ENCODE data around the gene ACVR1B.

Gene ACVR1B

GRCh38 chr12:51938726-51939125 is 12.8 kb upstream of the ACVR1B start:
- no peak overlapping the region for H3K4me3 ChIP-seq (ENCODE audit: low read depth, low read length)
- TF ChIP-seq, protein P1, sequence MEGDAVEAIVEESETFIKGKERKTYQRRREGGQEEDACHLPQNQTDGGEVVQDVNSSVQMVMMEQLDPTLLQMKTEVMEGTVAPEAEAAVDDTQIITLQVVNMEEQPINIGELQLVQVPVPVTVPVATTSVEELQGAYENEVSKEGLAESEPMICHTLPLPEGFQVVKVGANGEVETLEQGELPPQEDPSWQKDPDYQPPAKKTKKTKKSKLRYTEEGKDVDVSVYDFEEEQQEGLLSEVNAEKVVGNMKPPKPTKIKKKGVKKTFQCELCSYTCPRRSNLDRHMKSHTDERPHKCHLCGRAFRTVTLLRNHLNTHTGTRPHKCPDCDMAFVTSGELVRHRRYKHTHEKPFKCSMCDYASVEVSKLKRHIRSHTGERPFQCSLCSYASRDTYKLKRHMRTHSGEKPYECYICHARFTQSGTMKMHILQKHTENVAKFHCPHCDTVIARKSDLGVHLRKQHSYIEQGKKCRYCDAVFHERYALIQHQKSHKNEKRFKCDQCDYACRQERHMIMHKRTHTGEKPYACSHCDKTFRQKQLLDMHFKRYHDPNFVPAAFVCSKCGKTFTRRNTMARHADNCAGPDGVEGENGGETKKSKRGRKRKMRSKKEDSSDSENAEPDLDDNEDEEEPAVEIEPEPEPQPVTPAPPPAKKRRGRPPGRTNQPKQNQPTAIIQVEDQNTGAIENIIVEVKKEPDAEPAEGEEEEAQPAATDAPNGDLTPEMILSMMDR (IDR thresholded peaks at IDR 0.05; ENCODE audit: insufficient read depth, low read depth, low read length, missing control alignments): no peak
- no peak for DNase-seq (ENCODE audit: low read depth)

DNA sequence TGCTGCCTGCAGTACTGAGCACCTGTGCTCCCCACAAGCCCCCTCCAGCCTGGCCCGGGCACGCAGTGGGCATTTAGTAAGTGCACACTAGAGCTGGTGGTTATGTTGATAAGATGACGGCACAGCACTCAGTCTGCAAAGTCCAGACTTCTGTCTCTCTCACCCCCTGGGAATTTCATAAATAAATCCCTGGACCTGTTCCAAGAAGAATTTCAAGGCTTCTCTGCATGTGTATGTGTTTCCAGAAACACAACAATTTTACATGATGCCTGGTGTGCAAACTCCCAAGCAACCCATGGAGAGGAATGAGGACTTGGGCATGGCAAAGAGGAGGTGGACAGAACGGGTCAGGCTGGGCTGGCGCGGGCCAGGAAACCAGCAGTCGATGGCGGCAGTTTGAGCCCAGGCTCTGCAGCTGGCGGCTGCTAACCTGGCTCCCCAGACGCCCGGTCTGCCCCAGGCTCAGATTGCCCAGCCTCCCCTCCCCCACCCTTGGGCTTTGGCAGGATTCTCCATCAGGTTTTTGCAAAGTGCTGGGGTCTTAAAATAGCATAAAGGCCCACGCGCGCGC is 10.4 kb upstream of the ACVR1B start:
- TF ChIP-seq, protein P1 (IDR thresholded peaks at IDR 0.05; ENCODE audit: insufficient read depth, low read depth, low read length, missing control alignments): no peak
- DNase-seq (ENCODE audit: low read depth): no peak
- H3K4me3 ChIP-seq (ENCODE audit: low read depth, low read length): no peak overlapping the region

GRCh38 chr12:51941604-51942003 is 9.9 kb upstream of the ACVR1B start:
- H3K4me3 ChIP-seq (ENCODE audit: low read depth, low read length): no peak overlapping the region
- TF ChIP-seq, protein P1 (IDR thresholded peaks at IDR 0.05; ENCODE audit: insufficient read depth, low read depth, low read length, missing control alignments): no peak
- DNase-seq (ENCODE audit: low read depth): no peak

DNA sequence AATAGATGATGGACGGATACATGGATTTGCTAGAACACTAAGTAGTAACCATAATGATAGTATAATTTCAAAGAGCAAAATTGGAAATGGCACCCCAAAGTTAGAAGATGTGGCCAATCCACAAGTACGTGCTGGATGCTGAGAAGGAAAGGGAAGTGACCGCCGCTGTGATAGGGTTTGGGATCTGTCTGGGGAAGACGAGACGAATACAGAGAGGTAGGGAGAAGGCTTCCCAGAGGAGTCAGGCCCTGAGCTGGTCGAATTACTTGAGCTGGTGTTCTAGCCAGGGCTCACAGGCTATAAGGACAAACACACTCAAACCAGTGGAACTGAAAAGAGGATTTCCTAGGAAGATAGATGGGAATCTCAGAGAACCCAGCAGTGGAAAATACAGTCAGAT is 9.4 kb upstream of the ACVR1B start:
- no peak overlapping the region for H3K4me3 ChIP-seq (ENCODE audit: low read depth, low read length)
- DNase-seq (ENCODE audit: low read depth): no peak
- TF ChIP-seq, protein P1 (IDR thresholded peaks at IDR 0.05; ENCODE audit: insufficient read depth, low read depth, low read length, missing control alignments): no peak

DNA sequence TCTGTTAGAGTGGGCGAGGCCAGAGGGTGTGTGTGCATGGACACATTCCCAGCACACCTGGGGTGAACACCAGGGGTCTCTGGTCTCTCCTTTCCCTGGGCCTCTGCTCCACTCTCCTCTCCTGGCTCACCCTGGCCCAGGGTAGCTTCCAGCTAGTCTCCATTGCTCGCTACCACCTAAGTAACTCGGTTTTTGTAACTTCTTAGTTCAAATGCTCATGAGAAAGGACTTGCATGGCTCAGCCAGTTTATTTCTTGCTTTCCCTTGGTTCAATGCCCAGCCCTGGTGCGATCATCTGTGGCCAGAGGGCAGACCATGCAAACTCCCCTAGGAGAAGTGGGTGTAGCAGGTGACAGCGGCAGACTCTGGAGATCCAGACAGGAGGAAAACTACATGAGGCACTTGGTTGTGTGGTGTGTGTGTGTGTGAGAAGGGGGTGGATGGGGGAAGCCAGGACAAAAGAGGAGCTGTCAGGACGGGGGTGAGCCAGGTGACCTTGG is 8.9 kb upstream of the ACVR1B start:
- no peak overlapping the region for H3K4me3 ChIP-seq (ENCODE audit: low read depth, low read length)
- TF ChIP-seq, protein P1 (IDR thresholded peaks at IDR 0.05; ENCODE audit: insufficient read depth, low read depth, low read length, missing control alignments): no peak
- no peak for DNase-seq (ENCODE audit: low read depth)

DNA sequence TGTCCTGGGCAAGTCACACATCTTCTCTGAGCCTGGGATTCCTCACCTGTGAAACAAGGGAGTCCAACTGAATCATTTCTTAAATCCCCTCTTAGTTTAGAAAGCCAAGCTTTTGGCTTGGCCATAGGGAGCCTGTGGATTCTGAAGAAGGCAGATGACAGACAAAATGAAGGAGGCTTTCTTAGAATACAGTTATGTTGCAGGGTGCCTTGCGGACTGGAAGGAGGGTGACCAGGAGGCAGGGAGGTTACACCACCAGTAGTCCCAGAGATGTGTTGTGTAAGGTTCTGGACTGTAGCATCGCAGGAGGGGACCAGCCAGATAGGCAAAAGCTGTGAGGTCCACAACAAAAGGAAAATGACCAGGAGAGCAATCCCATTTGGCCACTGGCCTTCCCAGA is 8.2 kb upstream of the ACVR1B start:
- no peak for DNase-seq (ENCODE audit: low read depth)
- H3K4me3 ChIP-seq (ENCODE audit: low read depth, low read length): no peak overlapping the region
- TF ChIP-seq, protein P1 (IDR thresholded peaks at IDR 0.05; ENCODE audit: insufficient read depth, low read depth, low read length, missing control alignments): no peak

DNA sequence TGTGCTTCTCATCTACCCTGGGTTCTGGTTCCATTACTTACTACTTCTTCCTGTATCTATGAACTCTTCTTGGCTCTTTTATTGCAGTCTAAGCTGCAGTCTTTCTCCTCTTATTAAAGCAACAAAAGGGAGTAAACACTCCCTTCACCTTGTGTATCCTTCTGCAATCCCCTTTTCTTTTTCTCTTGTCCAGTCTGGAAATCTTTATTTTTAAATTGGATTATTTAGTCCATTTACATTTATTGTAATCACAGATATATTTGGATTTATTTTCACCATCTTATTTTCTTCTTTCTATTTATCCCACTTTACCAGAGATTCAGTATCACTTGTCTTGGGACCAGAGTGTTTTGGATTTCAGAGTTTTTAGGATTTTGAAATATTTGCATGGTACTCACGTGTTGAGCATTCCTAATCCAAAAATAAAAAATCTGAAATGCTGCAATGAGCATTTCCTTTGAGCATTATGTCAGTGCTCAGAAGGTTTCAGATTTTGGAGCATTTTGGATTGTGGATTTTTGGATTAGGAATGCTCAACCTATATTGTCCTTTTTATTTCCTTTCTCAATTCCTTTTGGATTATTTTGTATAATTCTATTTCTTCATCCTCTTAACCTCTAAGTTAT is 6.8 kb upstream of the ACVR1B start:
- TF ChIP-seq, protein P1 (IDR thresholded peaks at IDR 0.05; ENCODE audit: insufficient read depth, low read depth, low read length, missing control alignments): no peak
- no peak overlapping the region for H3K4me3 ChIP-seq (ENCODE audit: low read depth, low read length)
- DNase-seq (ENCODE audit: low read depth): no peak
